ENCODE data around the gene FAM120B. TPM values are rescaled to one million over a fixed set of nuclear protein-coding genes. Genes with fewer than 3 reads are reported as not detected.

The FAM120B gene
- total RNA-seq, 1 experiment from 2014 or later, result 16.7 TPM

- H3K27ac ChIP-seq (ENCODE audit: insufficient read length, low read depth, low read length), result no peak overlapping the region
- H3K4me1 Mint-ChIP-seq, result peaks cover 16 to 28% of the 10 kb centered on the region in 2 experiments
- no peak overlapping the region for H3K18ac ChIP-seq (ENCODE audit: insufficient read length, low read depth, low read length)
- H3K4me3 Mint-ChIP-seq, result no peak overlapping the region
- no peak overlapping the region for H3T11ph ChIP-seq (ENCODE audit: low read length)
- no peaks in the 10 kb centered on the region for H4K20me1 ChIP-seq (ENCODE audit: control insufficient read depth, insufficient read depth, insufficient read length)
- H3K9ac ChIP-seq (ENCODE audit: extremely low read depth, insufficient read length, low read length), result no peak overlapping the region
- H3K56ac ChIP-seq (ENCODE audit: insufficient read length, low read depth, low read length), result no peak overlapping the region
- no peaks in the 10 kb centered on the region for H3K27me3 ChIP-seq (ENCODE audit: insufficient read depth, low read length)
- H3K27ac Mint-ChIP-seq, result no peak overlapping the region
- H4K91ac ChIP-seq (ENCODE audit: insufficient read length, low read depth, low read length), result no peak overlapping the region
- H3K9me3 ChIP-seq (ENCODE audit: control insufficient read depth, low read depth, low read length), result no peaks in the 10 kb centered on the region
- no peaks in the 10 kb centered on the region for H3K23me2 ChIP-seq (ENCODE audit: insufficient read length, low read depth, low read length, poor library complexity, severe bottlenecking)
- no peaks in the 10 kb centered on the region; a peak in 1 of 7 replicates for H3K36me3 Mint-ChIP-seq (ENCODE audit: insufficient read depth in 1 of 3, low read depth in 3 of 3)
- WGBS (ENCODE audit: extremely low coverage, insufficient read length, low lambda C conversion rate), result no CpG with 5 or more reads among the region's 6 CpGs
- H2BK120ac ChIP-seq (ENCODE audit: low read depth, low read length, poor library complexity, severe bottlenecking), result no peak overlapping the region
- DNase-seq, result no peak
- no peak for TF ChIP-seq CTCF (conservative IDR thresholded peaks at IDR 0.05)
- H2BK12ac ChIP-seq (ENCODE audit: insufficient read length, low read depth, low read length), result no peak overlapping the region
- no peak overlapping the region for H3K14ac ChIP-seq (ENCODE audit: insufficient read depth, low read length)
- no peak overlapping the region for H2BK5ac ChIP-seq (ENCODE audit: insufficient read length, low read length)
- H4K8ac ChIP-seq (replicated peaks; ENCODE audit: insufficient read length, low read depth, low read length), result no peak overlapping the region
- no peaks in the 10 kb centered on the region for H3K9me3 Mint-ChIP-seq
- no peak overlapping the region for H3K23ac ChIP-seq (ENCODE audit: insufficient read length, low read depth, low read length)
- no peak overlapping the region for H2AK5ac ChIP-seq (ENCODE audit: insufficient read length, low read length)
- no peak overlapping the region for H4K5ac ChIP-seq (ENCODE audit: insufficient read length, low read depth, low read length)
- no peak overlapping the region for H3K4me2 ChIP-seq (ENCODE audit: insufficient read depth, insufficient read length, low read length)
- no peak overlapping the region for H2BK15ac ChIP-seq (ENCODE audit: low read depth, low read length)
- H2AFZ ChIP-seq (ENCODE audit: low read length), result no peak overlapping the region
- H2BK20ac ChIP-seq (ENCODE audit: low read depth, low read length, poor library complexity, severe bottlenecking), result no peak overlapping the region
- no peaks in the 10 kb centered on the region for H3K4me1 ChIP-seq (ENCODE audit: insufficient read depth, low read length)
- no peaks in the 10 kb centered on the region for H3K27me3 Mint-ChIP-seq (ENCODE audit: low read depth)
- H3K79me2 ChIP-seq (ENCODE audit: insufficient read depth, low read length), result no peaks in the 10 kb centered on the region
- no peaks in the 10 kb centered on the region for H3K79me1 ChIP-seq (ENCODE audit: insufficient read depth, low read depth, low read length, poor library complexity, severe bottlenecking)
- no peak overlapping the region for H3K4ac ChIP-seq (ENCODE audit: low read depth, low read length)
Measured at GRCh38 chr6:170370416-170370815, 63.9 kb downstream of the FAM120B start.

All from H9 (cell line).